GM12891 (cell line): ENCODE data around the gene PER2.

ENCODE experiments used
- POLR2A ChIP-seq: IDR thresholded peaks from 2 replicates; pipeline ENCODE4 v1.6.1; 2011; ENCODE audit warnings: low read depth, low read length, control low read depth
- POLR2AphosphoS5 ChIP-seq: IDR thresholded peaks from 2 replicates; pipeline ENCODE4 v1.6.1; 2011; ENCODE audit warnings: low read depth, low read length, control low read depth
- TAF1 ChIP-seq: IDR thresholded peaks from 2 replicates; pipeline ENCODE4 v1.6.1; 2011; ENCODE audit warnings: low read depth, low read length, control low read depth

GRCh38 chr2:238240757-238241711 is 47.4 kb downstream of the PER2 start:
- TF ChIP-seq POLR2A (no peak), TAF1 (no peak), POLR2AphosphoS5 (no peak)
